ENCODE data around the gene CHAD.

DNA sequence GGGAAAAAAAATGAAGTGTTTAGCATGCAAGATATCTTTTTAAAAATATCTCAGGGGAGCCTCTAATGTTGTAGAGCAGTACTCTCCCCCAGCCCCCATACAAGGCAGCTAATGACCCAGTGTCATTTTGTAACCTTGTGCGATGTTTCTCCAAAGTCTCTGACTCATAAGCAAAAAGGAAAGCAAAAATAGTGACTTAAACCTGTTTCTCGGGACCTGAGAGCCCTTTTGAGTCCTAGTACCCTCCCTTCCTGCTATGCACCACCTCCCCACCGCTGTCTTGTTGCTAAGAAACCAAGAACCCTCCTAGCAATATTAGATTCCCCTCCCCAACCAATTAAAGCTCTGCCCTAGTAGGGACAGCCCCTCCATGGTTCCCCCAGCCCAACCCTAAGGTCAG is 42.4 kb upstream of the CHAD start:
- TF ChIP-seq, protein P1, sequence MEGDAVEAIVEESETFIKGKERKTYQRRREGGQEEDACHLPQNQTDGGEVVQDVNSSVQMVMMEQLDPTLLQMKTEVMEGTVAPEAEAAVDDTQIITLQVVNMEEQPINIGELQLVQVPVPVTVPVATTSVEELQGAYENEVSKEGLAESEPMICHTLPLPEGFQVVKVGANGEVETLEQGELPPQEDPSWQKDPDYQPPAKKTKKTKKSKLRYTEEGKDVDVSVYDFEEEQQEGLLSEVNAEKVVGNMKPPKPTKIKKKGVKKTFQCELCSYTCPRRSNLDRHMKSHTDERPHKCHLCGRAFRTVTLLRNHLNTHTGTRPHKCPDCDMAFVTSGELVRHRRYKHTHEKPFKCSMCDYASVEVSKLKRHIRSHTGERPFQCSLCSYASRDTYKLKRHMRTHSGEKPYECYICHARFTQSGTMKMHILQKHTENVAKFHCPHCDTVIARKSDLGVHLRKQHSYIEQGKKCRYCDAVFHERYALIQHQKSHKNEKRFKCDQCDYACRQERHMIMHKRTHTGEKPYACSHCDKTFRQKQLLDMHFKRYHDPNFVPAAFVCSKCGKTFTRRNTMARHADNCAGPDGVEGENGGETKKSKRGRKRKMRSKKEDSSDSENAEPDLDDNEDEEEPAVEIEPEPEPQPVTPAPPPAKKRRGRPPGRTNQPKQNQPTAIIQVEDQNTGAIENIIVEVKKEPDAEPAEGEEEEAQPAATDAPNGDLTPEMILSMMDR (IDR thresholded peaks at IDR 0.05) = no peak
- peak in 1 of 2 donors; percentile 47 for TF ChIP-seq POLR2A (IDR thresholded peaks at IDR 0.05)

All from adrenal gland (tissue), 5 donors.